Esophagus muscularis mucosa (tissue), 3 donors: Measurements from ENCODE around the gene NUP93.

Experiments used
- CTCF ChIP-seq, 3 experiments: fragments of 200-600 bp in 2 of 3; fragments of 450-650 bp in 1 of 3; sonication (generic) in 2 of 3; IDR thresholded peaks; one replicate each; pipeline ENCODE4 v1.5.1; 2017 to 2019; ENCODE audit warnings: antibody characterized with exemption in 3 of 3, mild to moderate bottlenecking in 2 of 3, moderate library complexity in 1 of 3
- POLR2A ChIP-seq: fragments of 450-650 bp; IDR thresholded peaks from one replicate; pipeline ENCODE4 v1.6.1; 2017; ENCODE audit warnings: antibody characterized with exemption, moderate library complexity, mild to moderate bottlenecking, low read depth
- POLR2AphosphoS5 ChIP-seq, 2 donors: sonication (generic); formaldehyde crosslinking; IDR thresholded peaks; one replicate each; pipeline ENCODE4 v1.6.1; 2017; ENCODE audit warnings: antibody characterized with exemption in 2 of 2

DNA sequence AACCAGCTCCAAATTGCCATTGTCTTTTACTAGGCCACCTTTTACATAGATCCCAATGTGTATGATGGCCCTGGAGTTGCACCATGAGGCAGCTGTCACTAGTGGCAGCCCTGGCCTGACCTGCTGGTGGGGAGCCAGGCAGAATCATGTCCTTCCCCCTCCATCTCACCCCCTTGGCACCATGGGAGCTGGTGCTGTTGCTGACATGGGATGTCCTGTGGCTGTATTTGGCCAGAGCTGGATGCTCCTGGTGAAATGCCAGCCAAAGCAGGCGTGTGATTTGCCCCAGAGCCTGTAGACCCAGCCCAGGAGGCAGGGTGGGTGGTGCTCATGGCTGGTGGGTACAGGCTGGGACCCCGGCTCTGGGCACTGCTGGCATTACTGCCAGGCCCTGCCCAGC is 153.7 kb downstream of the NUP93 start:
- no peak for TF ChIP-seq CTCF (IDR thresholded peaks at IDR 0.05)
- no peak for TF ChIP-seq POLR2AphosphoS5 (IDR thresholded peaks at IDR 0.05)
- no peak for TF ChIP-seq POLR2A
